Measurements from ENCODE around the gene GRIP2.

The GRIP2 gene

DNA sequence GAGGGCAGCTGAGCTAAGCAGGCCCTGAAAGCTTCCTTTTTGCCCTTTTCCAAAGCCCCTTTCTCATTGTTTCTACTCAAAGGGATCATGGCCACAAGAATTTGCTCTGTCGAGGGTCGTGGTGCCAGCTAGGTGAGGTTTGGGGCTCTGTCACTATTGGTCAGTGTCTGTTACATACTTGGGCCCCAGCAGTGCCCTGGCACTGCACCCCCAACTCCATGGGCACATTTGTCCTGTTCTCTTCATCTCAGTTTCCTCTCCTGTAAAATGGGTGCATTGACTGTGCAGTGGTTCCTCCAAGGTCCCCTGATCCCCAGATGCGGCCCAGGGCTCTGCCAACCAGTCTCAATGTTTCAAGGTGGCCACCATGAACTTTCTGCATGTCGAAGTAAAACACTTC is 75.6 kb downstream of the GRIP2 start:
- Histone ChIP-seq H3K9me2 (replicated peaks; ENCODE audit: insufficient read depth, low read length) (no peaks in the 10 kb centered on the region), H3K4me2 (ENCODE audit: low read depth, low read length, poor library complexity, severe bottlenecking) (no peak overlapping the region), H3K79me2 (ENCODE audit: insufficient read depth, low read length) (no peaks in the 10 kb centered on the region), H3F3A (ENCODE audit: insufficient read depth) (no peaks in the 10 kb centered on the region), H4K20me1 (ENCODE audit: low read depth, low read length) (no peaks in the 10 kb centered on the region), H3K9me3 (ENCODE audit: insufficient read depth, low read length) (no peaks in the 10 kb centered on the region), H3K9ac (ENCODE audit: low read length) (no peak overlapping the region), H3K27me3 (ENCODE audit: low read length) (no peaks in the 10 kb centered on the region), H2AFZ (ENCODE audit: low read depth, low read length, severe bottlenecking) (no peak overlapping the region), H3K4me3 (ENCODE audit: insufficient read depth, low read length, poor library complexity, severe bottlenecking) (no peak overlapping the region), H3K36me3 (ENCODE audit: low read length) (no peaks in the 10 kb centered on the region), H3K27ac (ENCODE audit: low read depth, low read length) (no peak overlapping the region)
- TF ChIP-seq, protein P1, sequence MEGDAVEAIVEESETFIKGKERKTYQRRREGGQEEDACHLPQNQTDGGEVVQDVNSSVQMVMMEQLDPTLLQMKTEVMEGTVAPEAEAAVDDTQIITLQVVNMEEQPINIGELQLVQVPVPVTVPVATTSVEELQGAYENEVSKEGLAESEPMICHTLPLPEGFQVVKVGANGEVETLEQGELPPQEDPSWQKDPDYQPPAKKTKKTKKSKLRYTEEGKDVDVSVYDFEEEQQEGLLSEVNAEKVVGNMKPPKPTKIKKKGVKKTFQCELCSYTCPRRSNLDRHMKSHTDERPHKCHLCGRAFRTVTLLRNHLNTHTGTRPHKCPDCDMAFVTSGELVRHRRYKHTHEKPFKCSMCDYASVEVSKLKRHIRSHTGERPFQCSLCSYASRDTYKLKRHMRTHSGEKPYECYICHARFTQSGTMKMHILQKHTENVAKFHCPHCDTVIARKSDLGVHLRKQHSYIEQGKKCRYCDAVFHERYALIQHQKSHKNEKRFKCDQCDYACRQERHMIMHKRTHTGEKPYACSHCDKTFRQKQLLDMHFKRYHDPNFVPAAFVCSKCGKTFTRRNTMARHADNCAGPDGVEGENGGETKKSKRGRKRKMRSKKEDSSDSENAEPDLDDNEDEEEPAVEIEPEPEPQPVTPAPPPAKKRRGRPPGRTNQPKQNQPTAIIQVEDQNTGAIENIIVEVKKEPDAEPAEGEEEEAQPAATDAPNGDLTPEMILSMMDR (IDR thresholded peaks at IDR 0.05; ENCODE audit: insufficient read depth, low read length, poor library complexity, severe bottlenecking), result no peak
- no peak for TF ChIP-seq EZH2phosphoT487 (conservative IDR thresholded peaks at IDR 0.05; ENCODE audit: low read length)

- Histone ChIP-seq H2AFZ (ENCODE audit: low read depth, low read length, severe bottlenecking) (no peak overlapping the region), H3K27ac (ENCODE audit: low read depth, low read length) (no peak overlapping the region), H3K9me3 (ENCODE audit: insufficient read depth, low read length) (no peaks in the 10 kb centered on the region), H3K79me2 (ENCODE audit: insufficient read depth, low read length) (no peaks in the 10 kb centered on the region), H3K4me3 (ENCODE audit: insufficient read depth, low read length, poor library complexity, severe bottlenecking) (no peak overlapping the region), H3K27me3 (ENCODE audit: low read length) (no peaks in the 10 kb centered on the region), H4K20me1 (ENCODE audit: low read depth, low read length) (no peaks in the 10 kb centered on the region), H3K9ac (ENCODE audit: low read length) (no peak overlapping the region), H3K9me2 (replicated peaks; ENCODE audit: insufficient read depth, low read length) (no peaks in the 10 kb centered on the region), H3K36me3 (ENCODE audit: low read length) (no peaks in the 10 kb centered on the region), H3F3A (ENCODE audit: insufficient read depth) (no peaks in the 10 kb centered on the region), H3K4me2 (ENCODE audit: low read depth, low read length, poor library complexity, severe bottlenecking) (no peak overlapping the region)
- TF ChIP-seq, protein P1 (IDR thresholded peaks at IDR 0.05; ENCODE audit: insufficient read depth, low read length, poor library complexity, severe bottlenecking), result no peak
- no peak for TF ChIP-seq EZH2phosphoT487 (conservative IDR thresholded peaks at IDR 0.05; ENCODE audit: low read length)
Observed at GRCh38 chr3:14464141-14464465, 76.0 kb downstream of the GRIP2 start.

DNA sequence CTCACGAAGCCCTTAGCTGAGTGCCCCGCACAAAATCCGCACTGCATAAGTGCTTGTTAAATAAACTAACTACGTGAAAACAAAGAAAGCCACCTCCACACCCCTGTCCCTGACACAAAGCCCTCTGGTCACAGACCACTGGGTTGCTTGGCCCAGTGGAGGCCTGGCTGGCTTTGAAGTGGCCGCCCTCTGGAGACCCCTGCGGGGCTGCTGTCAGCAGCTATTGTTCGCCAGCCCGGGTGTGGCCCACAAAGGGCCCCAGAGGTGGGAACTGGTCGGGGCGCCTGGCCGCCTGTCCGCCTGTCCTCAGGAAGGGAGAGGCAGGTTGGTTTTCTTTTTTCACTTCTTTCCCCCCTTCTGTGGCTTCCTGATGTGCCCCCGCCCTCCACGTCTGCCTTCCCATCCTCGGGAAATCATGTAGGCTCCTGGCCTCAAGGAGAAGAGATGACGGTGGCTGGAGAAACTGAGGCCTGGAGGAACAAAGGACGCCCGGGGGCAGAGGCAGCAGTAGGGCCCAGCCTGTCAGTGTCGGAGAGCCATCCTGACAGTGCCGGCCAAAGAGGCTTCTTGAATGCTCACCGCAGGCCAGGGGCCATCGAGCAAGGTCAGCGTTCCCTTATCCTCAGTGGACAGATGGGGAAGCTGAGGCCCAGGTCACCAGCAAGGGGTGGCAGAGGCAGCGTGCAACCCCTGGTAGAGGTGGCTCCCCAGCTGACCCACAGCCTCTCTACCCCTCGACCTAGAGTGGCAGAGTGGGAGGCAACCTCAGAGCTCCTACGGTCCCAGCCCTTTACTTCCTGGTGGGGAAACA is 76.6 kb downstream of the GRIP2 start:
- H3F3A ChIP-seq (ENCODE audit: insufficient read depth), result no peaks in the 10 kb centered on the region
- H3K27ac ChIP-seq (ENCODE audit: low read depth, low read length), result no peak overlapping the region
- no peaks in the 10 kb centered on the region for H3K27me3 ChIP-seq (ENCODE audit: low read length)
- H3K79me2 ChIP-seq (ENCODE audit: insufficient read depth, low read length), result no peaks in the 10 kb centered on the region
- H4K20me1 ChIP-seq (ENCODE audit: low read depth, low read length), result no peaks in the 10 kb centered on the region
- no peaks in the 10 kb centered on the region for H3K9me2 ChIP-seq (replicated peaks; ENCODE audit: insufficient read depth, low read length)
- no peak overlapping the region for H3K9ac ChIP-seq (ENCODE audit: low read length)
- no peaks in the 10 kb centered on the region for H3K9me3 ChIP-seq (ENCODE audit: insufficient read depth, low read length)
- H3K36me3 ChIP-seq (ENCODE audit: low read length), result no peaks in the 10 kb centered on the region
- TF ChIP-seq, protein P1 (IDR thresholded peaks at IDR 0.05; ENCODE audit: insufficient read depth, low read length, poor library complexity, severe bottlenecking), result no peak
- TF ChIP-seq EZH2phosphoT487 (conservative IDR thresholded peaks at IDR 0.05; ENCODE audit: low read length), result no peak
- H3K4me2 ChIP-seq (ENCODE audit: low read depth, low read length, poor library complexity, severe bottlenecking), result no peak overlapping the region
- no peak overlapping the region for H2AFZ ChIP-seq (ENCODE audit: low read depth, low read length, severe bottlenecking)
- no peak overlapping the region for H3K4me3 ChIP-seq (ENCODE audit: insufficient read depth, low read length, poor library complexity, severe bottlenecking)

Data from SU-DHL-6 (cell line).